Natural killer cell treated with Interleukin-12 subunit alpha and Interleukin-12 subunit beta and Interleukin-15 and Interleukin-18, amount 100 ng/mL, for 72 hours (primary cell): ENCODE measurements around the gene FEM1B. TPM values are rescaled to one million over a fixed set of nuclear protein-coding genes. Genes with fewer than 3 reads are reported as not detected.
"Not testable (repeated sequence)": the region's sequence is repeated elsewhere in the genome, so short reads cannot be mapped to it uniquely, and the experiment has no call there.

Experiments used
- ATAC-seq, 2 donors: fragments of 150-1000 bp; cut with Tn5 transposase in 1 of 2; sonication (Bioruptor Pico), chemical (Tn5 transposase) in 1 of 2; 2 replicates each; pipeline ENCODE4 v1.10.0; 2021
- DNase-seq: peaks from one replicate; pipeline ENCODE4 v3.0.0; 2022; ENCODE audit warnings: low spot score
- H3K27ac Mint-ChIP-seq, 2 donors: 1 replicate in 1 of 2; 2 replicates in 1 of 2; pipeline ENCODE4 v1.8.0; 2022; ENCODE audit warnings: mixed read lengths in 2 of 2, mild to moderate bottlenecking in 1 of 2, moderate library complexity in 1 of 2
- H3K27me3 Mint-ChIP-seq, 2 donors: 1 replicate in 1 of 2; 2 replicates in 1 of 2; pipeline ENCODE4 v1.8.0; 2022; ENCODE audit warnings: mixed read lengths in 2 of 2
- H3K36me3 Mint-ChIP-seq: one replicate; pipeline ENCODE4 v1.8.0; 2022; ENCODE audit warnings: mixed read lengths
- H3K4me1 Mint-ChIP-seq, 2 donors: 1 replicate in 1 of 2; 2 replicates in 1 of 2; pipeline ENCODE4 v1.8.0; 2022; ENCODE audit warnings: low read depth in 2 of 2, mixed read lengths in 2 of 2, mild to moderate bottlenecking in 1 of 2
- H3K4me3 Mint-ChIP-seq: one replicate; pipeline ENCODE4 v1.8.0; 2022; ENCODE audit warnings: mixed read lengths
- H3K9me3 Mint-ChIP-seq: 2 replicates; pipeline ENCODE4 v1.8.0; 2022; ENCODE audit warnings: mixed read lengths
- total RNA-seq, 2 donors: library from RNA; stranded (reverse); gene quantifications; one replicate each; pipeline ENCODE4 v1.2.3, GENCODE V29; 2022

The FEM1B gene
- total RNA-seq, result 10 to 100 TPM; 47.9 to 49.7 TPM

DNA sequence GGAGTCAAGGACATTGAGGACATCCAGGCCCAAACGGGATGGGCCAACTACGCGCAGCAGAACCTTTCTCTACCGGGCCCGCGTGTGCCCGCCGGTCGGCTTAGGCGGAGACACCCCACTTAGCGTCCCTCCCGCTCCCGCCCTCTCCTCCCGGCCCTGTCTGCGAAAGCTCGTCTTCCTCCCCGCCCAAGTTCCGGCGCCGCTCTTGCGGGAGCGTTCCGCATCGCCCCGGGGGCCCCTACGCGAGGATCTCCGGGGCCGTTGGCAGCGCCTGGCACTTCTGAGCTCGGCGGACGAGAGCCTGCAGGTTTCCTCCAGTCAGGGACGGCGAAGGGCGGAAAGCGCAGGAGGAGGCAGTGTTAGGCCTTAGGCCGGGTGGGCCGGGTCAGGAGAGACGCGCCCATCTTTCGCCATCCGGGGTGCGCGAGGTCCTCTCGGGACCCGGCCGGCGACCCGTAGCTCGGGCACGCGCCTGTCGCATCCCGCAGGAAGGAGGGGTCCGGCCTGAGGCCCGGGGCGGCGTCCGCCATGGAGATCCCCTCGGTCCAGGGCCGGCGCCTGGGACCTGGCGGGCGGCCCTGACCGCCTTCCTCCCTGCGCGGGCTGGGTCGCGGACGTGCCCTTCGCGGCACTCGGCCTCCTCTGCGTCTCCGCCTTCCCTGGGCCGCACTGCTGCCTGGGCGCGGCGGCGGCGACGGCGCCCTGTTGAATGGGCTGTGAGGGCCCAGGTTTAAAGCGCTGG, at the start of gene FEM1B:
Gene FEM1B, plus strand, starts transcription at position 143 of the 742 bp plus-strand sequence. CDS start 673 bp downstream, outside the sequence.
- ATAC-seq (peak; percentile 91 to 93), DNase-seq (peak; percentile 91)
- H3K9me3 Mint-ChIP-seq, result no peaks in the 10 kb centered on the region
- H3K27ac Mint-ChIP-seq, result peak within 1 kb of the TSS; percentile 96 to 98
- peak within 1 kb of the TSS; percentile 90 for H3K4me3 Mint-ChIP-seq
- peaks cover 44 to 50% of the 10 kb centered on the region in 2 donors for H3K4me1 Mint-ChIP-seq
- H3K27me3 Mint-ChIP-seq, result peaks cover 0 to 6% of the 10 kb centered on the region in 2 donors
- peaks cover 8% of the 10 kb centered on the region for H3K36me3 Mint-ChIP-seq

DNA sequence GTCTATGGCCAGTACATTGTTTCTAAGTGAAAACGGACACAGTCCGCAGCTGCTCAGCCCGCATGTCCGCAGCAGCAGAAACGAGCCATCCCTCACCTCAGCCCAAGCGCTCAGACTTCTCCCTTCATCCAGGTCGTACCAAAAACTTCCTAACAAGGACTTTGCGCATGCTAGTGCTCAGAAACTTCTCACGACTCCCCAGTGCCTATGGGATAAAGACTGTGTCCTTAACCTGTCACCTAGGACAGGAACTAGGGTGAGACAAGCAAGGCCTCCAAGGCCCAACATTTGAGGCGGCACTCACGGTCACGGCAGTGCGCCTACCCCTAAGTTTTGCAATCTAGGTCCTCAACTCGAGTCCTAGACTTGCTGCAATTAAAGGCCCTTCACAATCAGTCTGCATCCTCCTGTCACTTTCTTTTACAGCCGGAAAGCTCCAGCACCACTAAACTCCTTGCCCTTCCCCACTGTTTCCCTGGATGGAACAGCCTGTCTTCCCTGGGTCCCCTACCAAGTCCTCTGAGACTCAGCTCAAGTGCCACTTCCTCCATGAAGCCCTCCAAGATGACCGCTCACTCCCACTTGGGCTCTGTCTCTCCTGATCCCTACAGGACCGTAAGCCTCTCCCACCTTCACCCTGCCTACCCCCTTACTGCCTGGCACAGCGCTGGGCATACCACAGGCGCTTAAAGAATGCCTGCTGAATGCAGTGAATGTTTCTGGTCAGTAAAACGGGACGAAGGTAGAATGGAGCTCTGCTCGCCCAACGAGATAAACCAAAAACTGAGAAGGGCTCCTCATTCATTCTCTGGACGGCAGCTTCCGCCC, 49.2 kb upstream of the FEM1B start:
- ATAC-seq (no peak), DNase-seq (no peak)
- Mint-ChIP-seq H3K27ac (peak overlapping the region; percentile 82 to 84), H3K9me3 (no peaks in the 10 kb centered on the region), H3K36me3 (peaks cover 5% of the 10 kb centered on the region), H3K4me3 (peak overlapping the region; percentile 100), H3K27me3 (no peaks in the 10 kb centered on the region), H3K4me1 (peaks cover 24 to 32% of the 10 kb centered on the region in 2 donors)

DNA sequence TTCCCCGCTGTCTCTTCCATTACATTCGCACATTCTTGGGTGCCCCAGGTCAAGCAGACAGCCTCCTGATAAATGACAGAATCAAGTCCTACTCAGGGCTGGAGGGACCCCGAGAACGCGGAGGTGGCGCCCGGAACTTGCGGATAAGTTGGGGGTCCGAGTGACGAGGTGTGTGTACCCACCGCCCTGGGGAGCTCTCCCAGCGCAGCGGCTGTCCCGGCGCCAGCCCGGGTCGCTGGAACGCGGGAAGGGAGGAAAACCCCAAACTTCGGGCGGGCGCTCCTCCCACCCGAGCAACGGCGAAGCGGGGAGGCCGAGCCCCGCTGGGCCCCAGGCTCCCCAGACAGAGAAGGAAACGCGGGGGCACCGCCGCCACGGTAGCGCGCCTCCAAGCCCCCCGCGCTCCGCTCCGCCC, 48.6 kb upstream of the FEM1B start:
- H3K27me3 Mint-ChIP-seq, result no peaks in the 10 kb centered on the region
- DNase-seq (no peak), ATAC-seq (peak in 1 of 2 donors; percentile 1)
- H3K36me3 Mint-ChIP-seq, result peaks cover 5% of the 10 kb centered on the region
- H3K4me3 Mint-ChIP-seq, result peak overlapping the region; percentile 100
- H3K4me1 Mint-ChIP-seq, result peaks cover 24 to 32% of the 10 kb centered on the region in 2 donors
- peak overlapping the region; percentile 82 to 84 for H3K27ac Mint-ChIP-seq
- H3K9me3 Mint-ChIP-seq, result no peaks in the 10 kb centered on the region

DNA sequence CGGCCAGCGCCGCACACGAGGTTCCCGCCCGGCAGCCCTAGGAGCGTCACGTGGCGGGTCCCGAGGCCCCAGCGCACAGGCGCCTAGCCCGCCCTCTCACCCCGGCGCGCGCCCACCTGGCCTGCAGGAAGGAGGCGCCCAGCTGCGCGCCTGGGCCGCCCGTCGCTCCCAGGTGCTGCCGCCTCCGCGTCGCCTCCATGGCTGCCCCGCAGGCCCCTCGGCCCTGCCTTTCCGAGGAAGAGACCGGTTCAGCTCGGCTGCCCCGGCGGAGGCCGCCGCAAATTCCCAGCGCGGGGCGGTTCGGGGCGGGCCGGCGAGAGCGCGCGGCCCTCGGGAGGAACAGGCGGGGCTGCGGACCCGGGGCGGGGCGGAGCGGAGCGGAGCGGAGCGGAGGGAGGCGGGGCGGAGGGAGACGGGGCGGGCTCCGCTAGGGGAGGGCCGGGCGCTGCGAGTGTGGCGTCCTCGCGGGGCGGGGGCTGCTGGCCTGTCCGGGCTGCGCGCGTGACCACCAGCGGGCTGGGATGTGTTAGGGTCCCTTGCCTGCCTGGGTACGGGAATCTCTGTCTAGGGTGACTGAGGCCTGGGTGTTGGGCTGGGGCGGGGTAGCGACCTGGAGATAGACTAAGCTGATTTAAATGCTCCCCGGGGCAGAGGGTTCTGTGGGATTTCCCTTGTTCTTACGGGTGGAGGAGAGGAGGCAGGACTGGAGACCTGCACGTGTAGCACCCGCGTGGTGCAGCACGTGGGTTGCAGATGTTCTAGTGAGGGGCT, 48.0 kb upstream of the FEM1B start, which contains the start of gene CLN6:
Gene CLN6, minus strand, starts transcription at position 343 of the 771 bp plus-strand sequence. Its CDS starts 144 bp downstream, at position 199.
- Mint-ChIP-seq H3K27me3 (no peaks in the 10 kb centered on the region), H3K4me3 (peak within 1 kb of the TSS; percentile 100), H3K27ac (peak within 1 kb of the TSS; percentile 82 to 84), H3K4me1 (peaks cover 24 to 31% of the 10 kb centered on the region in 2 donors), H3K36me3 (peaks cover 5% of the 10 kb centered on the region), H3K9me3 (no peaks in the 10 kb centered on the region)
- ATAC-seq (peak; percentile 94 to 98), DNase-seq (peak; percentile 88)

DNA sequence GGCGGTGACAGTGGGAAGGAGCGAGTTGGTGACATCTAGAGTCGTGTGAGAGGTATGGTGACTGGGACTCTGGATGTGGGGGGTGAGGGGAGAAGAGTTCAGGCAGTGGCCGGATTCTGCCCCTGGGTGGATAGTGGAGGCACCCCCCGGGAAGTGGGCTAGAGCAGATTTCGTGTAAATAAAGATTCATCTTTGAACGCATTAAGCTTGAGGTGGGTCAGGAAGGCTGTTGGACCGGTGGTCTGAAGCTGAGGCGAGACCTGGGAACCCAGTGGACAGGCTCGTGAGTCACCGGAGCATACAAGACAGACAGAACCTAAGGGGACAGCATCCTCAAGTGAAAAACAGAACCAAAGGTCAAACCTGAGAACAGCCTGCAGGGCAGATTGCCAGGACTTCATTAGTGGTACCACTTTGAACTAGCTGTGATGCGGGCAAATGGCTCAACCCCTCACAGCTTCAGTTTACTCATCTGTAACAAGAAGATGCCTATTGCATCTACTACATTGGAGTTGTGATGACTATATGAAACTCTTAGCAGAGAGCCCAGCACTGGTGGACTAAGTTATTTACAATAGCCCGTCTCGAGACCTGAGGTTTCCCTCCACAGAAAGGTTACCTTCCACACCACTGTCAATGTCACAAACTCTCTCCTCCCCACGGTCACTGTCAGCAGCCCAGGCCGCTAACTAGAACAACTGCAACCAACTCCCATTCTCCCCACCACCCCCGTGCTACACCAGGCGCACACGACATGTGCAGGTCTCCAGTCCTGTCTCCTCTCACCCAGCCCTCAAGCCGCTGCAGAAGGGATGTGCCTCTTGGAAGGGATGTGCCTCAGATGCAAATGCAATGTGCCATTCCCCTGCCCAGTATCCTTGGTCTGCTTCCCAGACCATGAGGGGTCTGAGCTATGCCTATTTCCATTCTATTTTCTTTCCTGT, 47.1 kb upstream of the FEM1B start:
- Mint-ChIP-seq H3K4me1 (peaks cover 17 to 24% of the 10 kb centered on the region in 2 donors), H3K27ac (peak overlapping the region; percentile 40 to 78), H3K4me3 (peak overlapping the region; percentile 100), H3K27me3 (no peaks in the 10 kb centered on the region), H3K9me3 (no peaks in the 10 kb centered on the region), H3K36me3 (peaks cover 5% of the 10 kb centered on the region)
- no peak for ATAC-seq
- no peak for DNase-seq

DNA sequence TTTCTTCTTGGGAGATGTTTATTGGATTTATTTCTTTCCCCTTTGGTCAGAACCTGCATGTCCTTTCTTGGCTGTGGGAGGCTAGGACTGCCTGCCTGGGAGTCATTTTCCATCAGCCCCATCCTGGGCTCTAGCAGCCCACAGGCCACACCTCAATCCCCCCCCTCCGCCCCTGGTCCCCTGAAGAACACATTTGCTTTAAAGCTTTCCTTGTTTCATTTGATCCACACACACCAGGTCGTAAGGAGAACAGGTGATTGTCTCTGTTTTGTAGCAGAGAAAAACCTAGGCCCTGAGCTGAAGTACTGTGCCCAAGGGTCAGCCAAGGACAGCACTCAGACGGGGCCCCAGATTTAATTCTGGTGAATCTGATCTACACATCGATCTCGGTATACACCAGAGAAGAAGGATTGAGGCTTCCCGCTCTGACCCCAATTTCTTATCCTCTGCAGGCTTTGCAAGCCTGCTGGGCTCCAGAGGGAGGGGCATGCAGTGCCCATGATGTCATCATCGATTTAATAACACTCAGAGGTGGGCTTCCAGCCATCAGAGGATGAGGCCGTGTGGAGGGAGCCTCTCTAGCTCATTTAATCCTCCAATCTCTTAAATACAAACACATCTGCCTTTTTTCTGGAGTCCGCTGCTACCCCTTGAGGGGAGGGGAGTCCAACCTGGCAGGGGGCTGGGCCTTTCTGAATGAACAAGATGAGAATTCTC, 46.3 kb upstream of the FEM1B start:
- Mint-ChIP-seq H3K4me3 (peak overlapping the region; percentile 47), H3K36me3 (peaks cover 5% of the 10 kb centered on the region), H3K27ac (peak overlapping the region in 1 of 2 donors; percentile 78), H3K4me1 (peaks cover 17 to 24% of the 10 kb centered on the region in 2 donors), H3K27me3 (no peaks in the 10 kb centered on the region), H3K9me3 (no peaks in the 10 kb centered on the region)
- DNase-seq (no peak), ATAC-seq (no peak)

DNA sequence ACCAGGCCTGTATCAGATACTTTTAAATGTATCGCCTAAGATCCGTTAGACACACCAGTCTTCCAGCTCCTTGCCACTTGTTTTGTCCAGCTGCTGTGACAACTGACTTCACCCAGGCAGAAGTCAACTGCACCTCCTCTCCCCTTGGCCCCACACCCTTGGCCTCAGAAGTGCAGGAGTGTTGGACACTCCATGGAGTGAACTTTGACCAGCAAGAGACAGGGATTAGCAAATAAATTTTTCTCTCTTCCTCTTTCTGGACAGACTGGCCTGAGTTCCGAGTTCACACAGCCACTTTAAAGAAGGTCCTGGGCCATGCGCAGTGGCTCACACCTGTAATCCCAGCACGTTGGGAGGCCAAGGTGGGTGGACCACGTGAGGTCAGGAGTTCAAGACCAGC, 45.1 kb upstream of the FEM1B start:
- Mint-ChIP-seq H3K27ac (no peak overlapping the region), H3K4me3 (no peak overlapping the region), H3K36me3 (peaks cover 5% of the 10 kb centered on the region), H3K9me3 (no peaks in the 10 kb centered on the region), H3K27me3 (no peaks in the 10 kb centered on the region), H3K4me1 (peaks cover 17 to 24% of the 10 kb centered on the region in 2 donors)
- ATAC-seq (no peak), DNase-seq (no peak)

DNA sequence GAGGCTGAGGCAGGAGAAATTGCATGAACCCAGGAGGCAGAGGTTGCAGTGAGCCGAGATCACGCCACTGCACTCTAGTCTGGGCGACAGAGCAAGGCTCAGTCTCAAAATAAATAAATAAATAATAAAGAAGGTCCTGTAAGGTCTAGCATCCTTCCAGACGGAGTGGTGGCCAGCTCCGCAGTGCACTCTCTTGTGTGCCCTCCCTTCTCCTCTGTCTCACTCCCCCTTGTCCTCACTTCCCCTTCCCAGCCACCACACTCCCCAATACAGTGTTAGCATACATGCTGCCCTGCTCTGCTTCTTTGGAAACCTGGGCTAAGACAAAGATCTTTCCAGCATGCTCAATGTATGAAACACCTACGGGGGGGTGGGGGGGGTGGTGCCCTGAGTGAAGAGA, 44.6 kb upstream of the FEM1B start:
- Mint-ChIP-seq H3K4me3 (no peak overlapping the region), H3K27me3 (no peaks in the 10 kb centered on the region), H3K27ac (no peak overlapping the region), H3K36me3 (peaks cover 5% of the 10 kb centered on the region), H3K9me3 (no peaks in the 10 kb centered on the region), H3K4me1 (peaks cover 17 to 20% of the 10 kb centered on the region in 2 donors)
- ATAC-seq, result no peak
- no peak for DNase-seq

DNA sequence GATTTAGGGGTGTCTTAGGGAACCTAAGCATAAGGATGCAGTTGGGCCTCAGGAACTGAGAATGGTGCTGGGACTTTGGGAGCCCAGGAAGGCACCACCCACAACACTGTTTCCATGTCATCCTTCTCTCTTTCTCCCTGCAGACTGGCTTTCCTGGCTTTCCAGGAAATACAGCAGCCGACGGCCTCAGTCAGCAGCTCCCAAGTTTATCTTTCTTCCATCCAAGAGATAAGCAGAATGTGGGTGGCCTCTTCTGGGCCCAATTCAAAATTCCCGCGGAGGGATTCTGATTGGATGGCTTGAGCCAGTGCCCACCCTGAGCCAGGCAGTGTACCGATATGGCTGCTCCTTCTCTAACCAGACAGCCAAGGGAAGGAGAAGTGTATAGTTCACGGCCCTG, 43.5 kb upstream of the FEM1B start:
- Mint-ChIP-seq H3K9me3 (no peaks in the 10 kb centered on the region), H3K27ac (no peak overlapping the region), H3K4me3 (no peak overlapping the region), H3K4me1 (peaks cover 7 to 10% of the 10 kb centered on the region in 2 donors), H3K27me3 (peaks cover 0 to 7% of the 10 kb centered on the region in 2 donors), H3K36me3 (no peaks in the 10 kb centered on the region)
- no peak for DNase-seq
- ATAC-seq, result no peak

DNA sequence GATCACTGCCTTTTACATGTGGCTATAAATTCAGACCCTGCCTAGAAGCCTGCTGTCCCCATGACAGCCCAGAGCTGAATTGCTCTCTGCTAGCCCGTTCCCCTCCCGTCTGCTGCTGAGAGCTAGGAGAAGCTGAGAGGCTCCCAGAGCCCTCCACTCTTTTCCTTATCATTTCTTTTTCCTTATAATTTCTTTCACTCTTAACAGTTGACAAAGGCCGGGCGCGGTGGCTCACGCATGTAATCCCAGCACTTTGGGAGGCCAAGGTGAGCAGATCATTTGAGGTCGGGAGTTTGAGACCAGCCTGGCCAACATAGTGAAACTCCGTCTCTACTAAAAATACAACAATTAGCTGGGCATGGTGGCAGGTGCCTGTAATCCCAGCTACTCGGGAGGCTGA, 43.0 kb upstream of the FEM1B start:
- not testable (repeated sequence) for DNase-seq, H3K9me3 Mint-ChIP-seq, H3K27ac Mint-ChIP-seq, ATAC-seq, H3K36me3 Mint-ChIP-seq, H3K4me3 Mint-ChIP-seq, H3K27me3 Mint-ChIP-seq
- peaks cover 7 to 10% of the 10 kb centered on the region in 2 donors for H3K4me1 Mint-ChIP-seq

DNA sequence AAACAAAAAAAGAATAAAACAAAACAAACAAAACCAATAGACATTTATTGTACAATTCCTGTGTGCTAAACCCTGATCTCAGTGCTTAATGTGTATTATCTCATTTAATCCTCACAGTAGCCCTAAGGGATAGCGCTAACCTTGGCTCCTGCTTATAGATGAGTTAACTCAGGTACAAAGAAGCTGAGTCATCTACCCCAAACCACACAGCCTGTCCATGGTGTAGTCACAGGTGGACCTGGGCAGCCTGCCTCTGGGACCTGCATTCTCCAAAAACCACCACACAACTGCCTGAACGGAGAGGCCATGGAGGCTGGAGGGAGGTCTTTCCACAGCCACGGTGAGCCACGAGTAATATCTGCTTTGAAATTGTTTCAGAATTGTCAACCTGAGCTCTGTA, 42.5 kb upstream of the FEM1B start:
- DNase-seq (no peak), ATAC-seq (no peak)
- H3K36me3 Mint-ChIP-seq, result no peaks in the 10 kb centered on the region

DNA sequence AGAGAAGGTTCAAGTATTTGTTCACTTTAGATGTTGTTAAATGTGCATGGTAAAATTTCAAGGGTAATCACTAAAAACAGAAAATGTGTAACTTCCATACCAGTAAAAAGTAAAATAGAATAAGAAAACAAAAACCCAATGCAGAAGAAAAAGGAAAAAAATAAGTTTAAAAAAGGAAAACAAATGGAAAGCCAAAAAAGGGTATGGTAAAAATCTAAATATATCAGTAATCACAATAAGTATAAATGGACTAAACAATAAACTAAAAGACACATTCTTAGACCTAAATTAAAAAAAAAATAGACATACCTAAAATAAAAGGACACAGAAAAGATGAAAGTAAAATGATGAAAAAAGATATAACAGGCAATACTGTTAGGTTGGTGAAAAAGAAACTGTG, 38.5 kb upstream of the FEM1B start:
- Mint-ChIP-seq H3K4me3 (no peak overlapping the region), H3K36me3 (peaks cover 11% of the 10 kb centered on the region), H3K9me3 (no peaks in the 10 kb centered on the region), H3K4me1 (no peaks in the 10 kb centered on the region), H3K27ac (no peak overlapping the region), H3K27me3 (peaks cover 6 to 18% of the 10 kb centered on the region in 2 donors)
- no peak for ATAC-seq
- no peak for DNase-seq

More for the DNA sequence above, 42.5 kb upstream of the FEM1B start:
- H3K9me3 Mint-ChIP-seq, result no peaks in the 10 kb centered on the region
- no peak overlapping the region for H3K4me3 Mint-ChIP-seq
- no peak overlapping the region for H3K27ac Mint-ChIP-seq
- H3K27me3 Mint-ChIP-seq, result peaks cover 3 to 9% of the 10 kb centered on the region in 2 donors
- peaks cover 3 to 6% of the 10 kb centered on the region in 2 donors for H3K4me1 Mint-ChIP-seq
